Neural crest cell (in vitro differentiated cells): ENCODE data around the gene WT1. TPM values are rescaled to one million over a fixed set of nuclear protein-coding genes. Genes with fewer than 3 reads are reported as not detected.

Source experiments
- DNase-seq: peaks from one replicate; pipeline ENCODE4 v3.0.0; 2021; ENCODE audit warnings: low read depth, mixed read lengths, low spot score
- H3K27ac Mint-ChIP-seq: one replicate; pipeline ENCODE4 v1.8.0; 2021; ENCODE audit warnings: mild to moderate bottlenecking, mixed read lengths; ENCODE audit not compliant: unreplicated experiment
- H3K27me3 Mint-ChIP-seq: 2 replicates; pipeline ENCODE4 v1.8.0; 2021; ENCODE audit warnings: low read depth, mild to moderate bottlenecking, mixed read lengths
- H3K36me3 Mint-ChIP-seq: 2 replicates; pipeline ENCODE4 v1.8.0; 2021; ENCODE audit warnings: low read depth, mild to moderate bottlenecking, mixed read lengths
- H3K4me1 Mint-ChIP-seq: 2 replicates; pipeline ENCODE4 v1.8.0; 2021; ENCODE audit warnings: mixed read lengths
- H3K4me3 Mint-ChIP-seq: one replicate; pipeline ENCODE4 v1.8.0; 2021; ENCODE audit warnings: mild to moderate bottlenecking, mixed read lengths
- H3K9me3 Mint-ChIP-seq: 2 replicates; pipeline ENCODE4 v1.8.0; 2021; ENCODE audit warnings: mixed read lengths
- total RNA-seq: library from RNA; stranded (reverse); gene quantifications from 2 replicates; pipeline ENCODE4 v1.2.1, GENCODE V29; 2021
- TF ChIP-seq, protein P1 (sequence below): fragments of 200-600 bp; sonication (generic); conservative IDR thresholded peaks from 2 replicates; pipeline ENCODE4 v1.5.0; 2021; ENCODE audit warnings: antibody characterized with exemption, mild to moderate bottlenecking

WT1 gene
- total RNA-seq, 1 donor from 2014 or later: not detected

DNA sequence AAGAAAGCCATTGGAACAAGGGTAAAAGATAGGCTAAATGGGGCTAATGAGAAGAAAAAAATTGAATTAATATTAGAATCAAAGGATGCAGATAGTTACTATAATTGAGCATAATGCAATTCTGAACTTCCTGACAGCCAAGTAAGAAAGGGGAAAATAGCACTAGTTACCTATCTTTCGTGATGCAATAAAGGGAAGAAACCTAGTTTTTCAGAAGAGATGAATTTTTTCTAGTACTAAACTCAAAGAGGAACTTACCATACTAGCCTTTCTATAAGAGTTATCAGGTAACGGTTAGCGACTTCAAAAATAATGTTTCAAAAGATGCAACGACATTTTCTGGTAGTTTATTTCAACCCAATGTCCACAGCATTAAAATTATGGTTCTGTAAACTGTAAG, 8.8 kb upstream of the WT1 start:
- no peak for DNase-seq
- TF ChIP-seq, protein P1, sequence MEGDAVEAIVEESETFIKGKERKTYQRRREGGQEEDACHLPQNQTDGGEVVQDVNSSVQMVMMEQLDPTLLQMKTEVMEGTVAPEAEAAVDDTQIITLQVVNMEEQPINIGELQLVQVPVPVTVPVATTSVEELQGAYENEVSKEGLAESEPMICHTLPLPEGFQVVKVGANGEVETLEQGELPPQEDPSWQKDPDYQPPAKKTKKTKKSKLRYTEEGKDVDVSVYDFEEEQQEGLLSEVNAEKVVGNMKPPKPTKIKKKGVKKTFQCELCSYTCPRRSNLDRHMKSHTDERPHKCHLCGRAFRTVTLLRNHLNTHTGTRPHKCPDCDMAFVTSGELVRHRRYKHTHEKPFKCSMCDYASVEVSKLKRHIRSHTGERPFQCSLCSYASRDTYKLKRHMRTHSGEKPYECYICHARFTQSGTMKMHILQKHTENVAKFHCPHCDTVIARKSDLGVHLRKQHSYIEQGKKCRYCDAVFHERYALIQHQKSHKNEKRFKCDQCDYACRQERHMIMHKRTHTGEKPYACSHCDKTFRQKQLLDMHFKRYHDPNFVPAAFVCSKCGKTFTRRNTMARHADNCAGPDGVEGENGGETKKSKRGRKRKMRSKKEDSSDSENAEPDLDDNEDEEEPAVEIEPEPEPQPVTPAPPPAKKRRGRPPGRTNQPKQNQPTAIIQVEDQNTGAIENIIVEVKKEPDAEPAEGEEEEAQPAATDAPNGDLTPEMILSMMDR: no peak
- no peaks in the 10 kb centered on the region for H3K9me3 Mint-ChIP-seq
- peaks cover 92% of the 10 kb centered on the region for H3K27me3 Mint-ChIP-seq
- H3K36me3 Mint-ChIP-seq: no peaks in the 10 kb centered on the region
- no peak overlapping the region for H3K27ac Mint-ChIP-seq
- no peak overlapping the region for H3K4me3 Mint-ChIP-seq
- H3K4me1 Mint-ChIP-seq: peaks cover 8% of the 10 kb centered on the region

DNA sequence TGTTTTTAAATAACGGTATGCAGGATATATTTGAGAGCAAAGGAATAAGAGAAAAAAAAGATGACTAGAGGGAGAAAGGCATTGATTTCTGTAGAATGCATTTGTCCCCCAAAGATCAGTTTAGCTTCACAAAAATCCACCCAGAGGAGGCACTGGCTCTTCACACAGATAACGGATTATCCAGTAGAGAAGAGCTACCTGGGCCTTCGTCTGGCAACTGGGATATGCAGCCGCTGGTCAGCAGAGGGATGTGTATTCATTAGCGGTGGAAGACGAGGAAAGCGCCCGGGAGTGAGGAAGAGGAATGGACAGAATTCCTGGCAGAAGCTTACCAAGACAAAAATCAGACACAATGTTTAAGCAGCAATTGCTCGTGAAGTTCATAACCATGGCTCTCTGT, 5.6 kb upstream of the WT1 start:
- Mint-ChIP-seq H3K4me1 (peaks cover 6% of the 10 kb centered on the region), H3K36me3 (no peaks in the 10 kb centered on the region), H3K9me3 (no peaks in the 10 kb centered on the region), H3K27ac (no peak overlapping the region), H3K27me3 (peaks cover 97% of the 10 kb centered on the region), H3K4me3 (no peak overlapping the region)
- TF ChIP-seq, protein P1: no peak
- DNase-seq: peak; percentile 3

DNA sequence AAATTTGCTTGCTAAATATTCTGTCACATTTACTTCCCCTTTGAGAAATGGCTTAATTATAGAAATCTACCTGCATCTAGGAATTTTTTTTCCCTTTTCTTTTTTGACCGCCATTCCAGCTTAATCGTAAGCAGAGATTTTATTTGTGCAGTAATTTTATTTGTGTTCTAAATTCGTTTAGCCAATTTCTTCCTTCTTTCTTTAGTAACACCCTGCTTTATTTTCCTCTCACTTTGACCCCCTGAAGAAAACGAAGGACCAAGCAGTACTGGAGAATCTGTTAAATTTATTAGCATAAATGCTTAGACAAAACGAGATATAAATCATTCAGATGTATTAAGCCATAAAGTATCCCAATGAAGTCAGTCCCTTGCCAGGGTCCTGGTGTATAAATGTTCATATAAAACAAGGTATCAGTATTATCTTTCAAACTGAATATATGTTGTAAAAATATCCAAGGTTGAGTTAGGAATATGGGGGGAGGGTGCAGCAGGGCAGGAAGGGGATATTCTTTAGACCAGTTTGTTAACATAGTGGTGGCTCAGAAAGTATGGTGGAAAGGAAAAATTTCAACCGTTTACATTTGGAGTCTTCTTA, 5.1 kb upstream of the WT1 start:
- peaks cover 97% of the 10 kb centered on the region for H3K27me3 Mint-ChIP-seq

DNA sequence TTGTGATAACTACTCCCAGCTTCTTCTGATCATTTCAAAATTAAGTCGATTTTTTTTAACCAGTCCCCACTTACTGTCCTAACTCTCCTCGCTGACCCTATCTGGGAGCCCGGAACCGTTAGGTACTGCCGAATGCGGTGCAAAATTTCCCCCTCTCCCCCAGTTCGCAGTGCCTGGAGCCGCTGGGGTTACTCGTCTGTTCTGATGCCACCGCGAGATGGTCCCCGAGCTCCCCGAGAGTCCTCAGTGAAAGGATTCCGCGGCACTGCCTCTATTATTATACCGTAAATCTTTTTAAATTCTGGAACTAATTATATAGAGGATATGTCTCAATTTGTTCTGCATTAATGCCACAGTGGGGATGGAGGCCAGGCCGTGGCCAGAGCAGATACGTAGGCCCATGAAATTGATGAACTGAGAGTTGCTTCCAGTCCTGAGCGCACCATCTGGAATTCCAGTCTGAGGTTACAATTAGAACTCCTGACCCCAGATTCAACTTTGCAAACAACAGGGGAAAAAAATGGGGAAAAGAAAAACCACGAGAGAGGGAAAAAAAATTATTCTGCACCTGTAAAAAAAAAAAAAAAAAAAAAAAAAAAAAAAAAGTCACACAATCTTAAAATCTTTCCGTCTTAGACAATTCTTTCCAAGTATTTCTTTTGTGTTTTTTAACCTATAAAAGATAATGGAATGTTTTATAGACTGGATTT, 4.3 kb upstream of the WT1 start:
- H3K36me3 Mint-ChIP-seq: no peaks in the 10 kb centered on the region
- no peaks in the 10 kb centered on the region for H3K9me3 Mint-ChIP-seq
- TF ChIP-seq, protein P1: no peak
- DNase-seq: peak; percentile 3
- H3K4me1 Mint-ChIP-seq: peaks cover 9% of the 10 kb centered on the region
- no peak overlapping the region for H3K27ac Mint-ChIP-seq
- peaks cover 93% of the 10 kb centered on the region for H3K27me3 Mint-ChIP-seq
- peak overlapping the region; percentile 44 for H3K4me3 Mint-ChIP-seq

More for the DNA sequence above, 5.1 kb upstream of the WT1 start:
- no peaks in the 10 kb centered on the region for H3K9me3 Mint-ChIP-seq
- DNase-seq: no peak
- H3K4me3 Mint-ChIP-seq: no peak overlapping the region
- TF ChIP-seq, protein P1: no peak
- no peak overlapping the region for H3K27ac Mint-ChIP-seq
- H3K4me1 Mint-ChIP-seq: peaks cover 9% of the 10 kb centered on the region
- no peaks in the 10 kb centered on the region for H3K36me3 Mint-ChIP-seq

DNA sequence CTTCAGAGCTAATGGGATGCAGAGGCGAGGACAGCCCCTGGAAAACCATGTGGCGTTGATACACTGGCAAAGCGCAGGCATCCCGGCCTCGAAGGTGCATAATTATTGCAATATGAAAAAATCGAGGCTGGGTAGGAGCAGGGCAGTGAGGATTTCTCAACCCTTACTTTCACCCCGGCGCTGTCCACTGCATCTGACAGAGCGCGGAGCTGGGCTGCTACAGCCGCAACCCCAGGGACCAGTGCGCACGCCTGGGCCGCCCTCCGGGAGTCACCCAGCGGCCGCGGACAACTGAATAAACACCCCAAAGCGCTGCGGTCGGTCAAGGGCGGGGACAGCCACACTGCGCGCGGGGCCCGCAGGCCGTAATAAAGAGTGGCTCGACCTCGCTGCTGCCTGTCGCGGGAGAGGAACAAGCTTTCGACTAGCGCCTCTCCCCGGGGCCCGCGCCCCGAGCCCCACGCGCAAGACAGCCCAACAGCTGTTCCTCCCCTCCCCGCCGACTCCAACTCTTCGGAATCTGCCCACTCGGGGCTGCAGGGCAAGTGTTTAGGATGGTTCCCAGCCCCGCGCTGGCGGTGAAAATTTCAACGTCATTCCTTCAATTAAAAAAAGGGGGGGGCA, 3.6 kb upstream of the WT1 start:
- Mint-ChIP-seq H3K4me3 (no peak overlapping the region), H3K9me3 (no peaks in the 10 kb centered on the region), H3K27ac (no peak overlapping the region), H3K36me3 (no peaks in the 10 kb centered on the region), H3K4me1 (peaks cover 9% of the 10 kb centered on the region), H3K27me3 (peaks cover 95% of the 10 kb centered on the region)
- TF ChIP-seq, protein P1: no peak
- peak; percentile 25 for DNase-seq
